ENCODE measurements around the gene RPS6KA2. TPM values are rescaled to one million over a fixed set of nuclear protein-coding genes. Genes with fewer than 3 reads are reported as not detected.

RPS6KA2 gene
- total RNA-seq, 2 donors from 2014 or later = 28.1 to 28.5 TPM

- H3K36me3 Mint-ChIP-seq (ENCODE audit: insufficient read depth in 2 of 2) = no peaks in the 10 kb centered on the region
- ATAC-seq (replicated peaks in 1 of 2) = no peak
- no peaks in the 10 kb centered on the region for H3K4me1 Mint-ChIP-seq (ENCODE audit: low read depth)
- H3K27me3 Mint-ChIP-seq (ENCODE audit: low read depth) = peaks cover 34% of the 10 kb centered on the region
- H3K4me3 Mint-ChIP-seq = no peak overlapping the region
- no peak overlapping the region for H3K27ac Mint-ChIP-seq
- DNase-seq = no peak
- peaks cover 0 to 3% of the 10 kb centered on the region in 2 donors for H3K9me3 Mint-ChIP-seq
Measured at GRCh38 chr6:166361077-166361429, 266.0 kb downstream of the RPS6KA2 start.

- Mint-ChIP-seq H3K27me3 (ENCODE audit: low read depth) (peaks cover 40% of the 10 kb centered on the region), H3K4me1 (ENCODE audit: low read depth) (no peaks in the 10 kb centered on the region), H3K36me3 (ENCODE audit: insufficient read depth in 2 of 2) (no peaks in the 10 kb centered on the region), H3K4me3 (no peak overlapping the region), H3K27ac (no peak overlapping the region), H3K9me3 (peaks cover 0 to 3% of the 10 kb centered on the region in 2 donors)
- no peak for ATAC-seq (replicated peaks in 1 of 2)
- no peak for DNase-seq
Measured at GRCh38 chr6:166360243-166361076, 266.6 kb downstream of the RPS6KA2 start.

Other genes starting within 250 kb of the RPS6KA2 start
- 10 to 100 TPM; 23.6 to 26.8 TPM for gene MPC1, start 244.3 kb downstream of the RPS6KA2 start, total RNA-seq
- 1 to 10 TPM in 1 of 2 donors, under 1 TPM in 1; 0.95 to 1.4 TPM for gene RAMACL, start 40.6 kb downstream of the RPS6KA2 start, total RNA-seq

All from activated T-cell treated with anti-CD3 and anti-CD28 coated beads, Interleukin-2, amount 50 U/mL, for 72 hours (primary cell).